ENCODE measurements around the gene TXNDC5.

The TXNDC5 gene

DNA sequence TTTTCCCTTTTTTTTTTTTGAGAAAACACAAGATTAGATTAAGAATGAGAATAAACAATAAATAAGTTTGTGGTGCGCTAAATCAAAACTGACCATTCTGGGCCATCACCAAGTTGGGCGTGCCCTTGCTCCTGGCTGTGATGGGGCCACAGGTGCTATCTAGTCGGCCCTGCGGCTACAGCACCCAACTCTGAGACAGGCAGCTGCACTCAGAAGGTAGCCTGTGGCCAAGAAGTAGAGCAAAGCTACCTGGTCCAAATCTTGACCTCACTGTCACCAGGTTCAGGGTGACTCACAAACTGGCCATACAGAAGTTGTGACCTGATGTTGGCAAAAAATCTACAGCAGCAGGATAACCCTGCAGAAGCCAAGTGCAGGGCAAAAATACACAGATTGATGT lies 3.4 kb downstream of the TXNDC5 start:
- TF ChIP-seq GATA2 (IDR thresholded peaks at IDR 0.05; ENCODE audit: low read depth, low read length) (no peak), GATA3 (IDR thresholded peaks at IDR 0.05; ENCODE audit: low read depth, low read length) (no peak)

DNA sequence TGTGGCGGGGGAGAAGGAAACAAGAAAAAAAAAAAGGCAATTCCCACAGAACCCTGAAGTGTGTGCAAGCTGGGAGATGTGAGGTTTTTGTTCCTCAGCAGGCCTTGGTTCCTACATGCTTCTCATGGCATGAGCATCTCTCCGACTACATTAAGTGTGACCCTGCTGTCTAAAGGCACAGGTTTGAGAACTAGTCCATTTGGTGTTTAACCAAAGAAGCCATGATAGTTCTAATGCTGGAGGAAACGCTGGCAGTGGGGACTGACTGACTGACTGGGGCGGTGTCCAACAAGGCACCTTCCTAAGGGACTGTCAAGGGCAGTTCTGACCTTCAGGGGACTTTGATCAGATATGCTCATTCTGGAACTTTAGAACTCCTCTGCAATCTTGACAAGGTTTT lies 3.8 kb downstream of the TXNDC5 start:
- TF ChIP-seq GATA3 (IDR thresholded peaks at IDR 0.05; ENCODE audit: low read depth, low read length) = no peak
- no peak for TF ChIP-seq GATA2 (IDR thresholded peaks at IDR 0.05; ENCODE audit: low read depth, low read length)

DNA sequence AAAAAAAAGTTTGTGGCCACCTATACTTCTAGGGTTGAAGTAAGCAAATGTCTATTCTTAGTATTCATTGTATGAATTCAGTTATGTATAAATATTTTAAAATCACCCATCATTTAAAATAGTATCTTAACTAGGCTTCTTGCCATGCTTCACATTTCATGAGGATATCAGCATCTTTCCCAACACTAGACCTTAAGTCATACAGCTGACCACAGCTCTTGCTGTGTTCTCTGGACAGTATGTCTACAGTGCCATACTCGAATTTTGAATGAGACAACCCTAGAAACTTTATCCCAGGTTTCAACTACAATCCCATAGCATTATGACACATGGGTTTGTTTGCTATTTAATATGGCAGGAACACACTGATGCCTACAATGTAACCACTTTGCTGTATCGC lies 5.2 kb downstream of the TXNDC5 start:
- TF ChIP-seq GATA2 (IDR thresholded peaks at IDR 0.05; ENCODE audit: low read depth, low read length) (no peak), GATA3 (IDR thresholded peaks at IDR 0.05; ENCODE audit: low read depth, low read length) (no peak)

DNA sequence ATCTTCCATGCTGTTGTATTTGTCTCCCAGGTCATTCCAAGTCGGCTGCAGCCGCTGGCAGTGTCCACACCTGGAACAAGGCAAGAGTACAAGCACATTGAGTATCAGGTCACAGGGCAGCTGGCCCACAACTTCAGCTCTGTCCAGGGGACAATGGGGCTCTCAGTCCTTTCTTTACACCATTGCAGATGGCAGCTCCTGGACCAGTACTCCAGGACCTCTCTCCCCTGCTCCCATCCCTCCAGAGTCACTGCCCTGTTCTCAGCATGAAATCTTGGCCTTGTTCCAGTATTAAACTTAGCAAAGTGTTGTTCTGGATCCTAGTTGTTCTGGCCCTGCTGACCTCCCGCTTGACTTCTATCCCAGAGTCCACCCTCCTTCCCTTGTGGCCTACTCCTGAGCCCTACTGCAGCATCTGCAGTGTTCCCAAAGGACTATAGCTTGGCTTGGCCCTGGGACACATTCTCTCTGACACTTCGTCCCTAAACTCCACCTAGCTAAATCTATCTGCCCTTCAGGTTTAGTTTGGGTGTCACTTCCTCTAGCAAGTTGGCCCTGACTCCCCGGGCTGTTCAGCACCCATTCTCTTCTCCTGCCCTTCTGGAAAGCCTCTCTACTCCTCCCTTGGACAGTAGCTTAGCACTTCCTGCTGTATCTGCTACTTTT lies 5.8 kb downstream of the TXNDC5 start:
- TF ChIP-seq GATA3 (IDR thresholded peaks at IDR 0.05; ENCODE audit: low read depth, low read length) = no peak
- no peak for TF ChIP-seq GATA2 (IDR thresholded peaks at IDR 0.05; ENCODE audit: low read depth, low read length)

DNA sequence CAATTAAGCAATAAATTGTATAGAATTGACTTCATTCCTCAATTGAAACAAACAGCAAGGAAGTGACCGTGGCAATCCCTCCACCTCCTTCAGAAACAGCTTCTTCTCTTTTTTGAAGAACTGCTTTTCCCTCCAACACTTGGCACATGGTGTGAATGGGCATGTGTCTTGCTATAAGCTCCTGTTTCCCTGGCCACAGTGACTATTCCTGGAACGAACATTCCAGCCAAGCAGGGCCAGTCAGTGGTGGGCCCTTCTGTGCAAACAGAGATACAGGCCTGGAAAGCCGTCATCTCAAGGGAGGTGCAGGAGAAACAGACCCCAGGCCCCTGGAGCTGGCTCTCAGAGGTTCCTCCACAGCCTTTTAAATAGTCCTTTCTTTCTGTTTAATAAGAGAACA lies 6.9 kb downstream of the TXNDC5 start:
- no peak for TF ChIP-seq GATA2 (IDR thresholded peaks at IDR 0.05; ENCODE audit: low read depth, low read length)
- no peak for TF ChIP-seq GATA3 (IDR thresholded peaks at IDR 0.05; ENCODE audit: low read depth, low read length)

DNA sequence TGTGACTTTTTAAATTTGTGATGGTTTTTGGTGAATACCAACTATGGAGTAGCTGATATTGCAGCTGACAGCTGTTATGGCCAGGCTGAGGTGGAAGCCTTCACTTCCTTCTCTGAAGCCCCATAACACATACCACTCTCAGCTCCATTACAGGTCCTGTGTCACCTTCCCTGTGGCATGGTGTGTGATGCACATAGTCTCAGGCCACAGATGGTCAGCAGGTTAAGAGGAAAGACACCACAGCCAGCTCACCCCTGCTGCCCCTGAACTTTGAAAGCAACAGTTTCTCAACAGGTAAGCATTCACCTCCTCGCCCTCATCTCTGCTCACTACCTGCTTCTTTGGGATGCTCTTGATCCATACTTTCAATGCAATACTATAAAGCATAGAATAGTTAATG lies 7.7 kb downstream of the TXNDC5 start:
- no peak for TF ChIP-seq GATA2 (IDR thresholded peaks at IDR 0.05; ENCODE audit: low read depth, low read length)

DNA sequence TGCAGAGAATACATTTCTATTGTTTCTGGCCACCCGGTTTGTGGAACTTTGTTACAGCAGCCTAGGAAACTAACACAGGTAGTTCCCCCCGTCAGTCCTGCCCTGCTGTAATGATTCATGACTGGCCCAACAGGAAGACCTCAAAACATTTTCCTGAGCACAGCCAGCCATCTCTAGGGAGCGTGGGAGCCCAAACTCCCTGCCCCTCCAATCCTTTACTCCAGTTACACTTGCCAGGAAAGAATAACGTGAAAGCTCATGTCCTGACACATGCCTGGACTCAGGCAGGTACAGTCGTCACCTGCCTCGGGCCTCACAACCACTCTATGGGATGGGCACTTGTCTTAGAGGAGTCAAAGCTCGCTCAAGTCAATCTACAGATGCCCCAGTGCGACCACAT lies 8.4 kb downstream of the TXNDC5 start:
- no peak for TF ChIP-seq GATA3 (IDR thresholded peaks at IDR 0.05; ENCODE audit: low read depth, low read length)
- no peak for TF ChIP-seq GATA2 (IDR thresholded peaks at IDR 0.05; ENCODE audit: low read depth, low read length)

DNA sequence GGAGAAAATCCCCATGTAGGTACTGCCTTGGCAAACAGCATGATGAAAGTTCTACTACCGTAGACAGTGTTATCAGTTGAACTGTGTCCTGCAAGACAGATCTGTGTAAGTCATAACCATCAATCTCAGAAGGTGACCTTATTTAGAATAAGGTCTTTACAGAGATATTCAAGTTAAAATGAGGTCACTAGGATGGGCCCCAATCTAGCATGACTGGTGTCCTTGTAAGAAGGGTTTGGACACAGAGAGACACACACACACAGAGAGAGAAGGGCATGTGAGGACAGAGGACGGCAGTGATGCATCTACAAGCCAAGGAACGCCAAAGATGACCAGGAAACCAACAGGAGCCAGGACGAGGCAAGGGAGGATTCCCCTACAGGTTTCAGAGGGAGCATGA lies 8.8 kb downstream of the TXNDC5 start:
- TF ChIP-seq GATA3 (IDR thresholded peaks at IDR 0.05; ENCODE audit: low read depth, low read length) = no peak
- no peak for TF ChIP-seq GATA2 (IDR thresholded peaks at IDR 0.05; ENCODE audit: low read depth, low read length)

DNA sequence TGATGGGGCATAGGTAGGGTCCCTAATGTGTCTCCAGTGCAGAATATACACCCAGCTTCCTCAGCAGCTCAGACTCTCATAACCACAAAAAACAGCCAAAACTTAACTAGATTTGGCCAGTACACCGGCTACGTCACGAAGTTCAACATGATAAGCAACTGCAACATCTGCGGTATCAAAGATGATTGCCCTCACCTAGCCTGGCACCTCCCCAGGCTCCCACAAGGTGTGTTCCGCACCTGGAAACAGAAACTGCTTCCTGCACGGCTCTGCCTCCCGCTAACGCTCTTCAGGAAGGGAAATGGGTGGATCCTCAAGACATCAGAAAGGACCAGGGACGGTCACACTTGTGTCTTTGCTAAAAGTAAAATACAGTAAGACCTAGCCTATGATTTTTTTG lies 9.5 kb downstream of the TXNDC5 start:
- TF ChIP-seq GATA3 (IDR thresholded peaks at IDR 0.05; ENCODE audit: low read depth, low read length) (no peak), GATA2 (IDR thresholded peaks at IDR 0.05; ENCODE audit: low read depth, low read length) (no peak)

DNA sequence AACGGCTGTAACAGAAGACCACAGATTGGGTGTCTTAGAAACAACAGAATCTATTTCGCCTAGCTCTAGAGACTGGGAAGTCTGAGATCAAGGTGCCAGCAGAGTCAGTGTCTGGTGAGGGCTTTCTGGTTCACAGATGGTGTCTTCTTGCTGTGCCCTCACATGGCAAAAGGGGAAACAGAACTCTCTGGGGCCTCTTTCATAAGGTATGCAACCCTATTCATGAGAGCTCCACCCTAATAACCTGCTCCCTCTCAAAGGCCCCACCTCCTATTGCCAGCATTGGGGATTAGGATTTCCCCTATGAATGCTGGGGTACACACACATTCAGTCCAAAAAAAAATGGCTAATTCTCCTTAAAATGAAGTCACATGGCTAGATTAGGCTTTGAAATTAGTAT lies 10.0 kb downstream of the TXNDC5 start:
- TF ChIP-seq GATA3 (IDR thresholded peaks at IDR 0.05; ENCODE audit: low read depth, low read length) (no peak), GATA2 (IDR thresholded peaks at IDR 0.05; ENCODE audit: low read depth, low read length) (no peak)

DNA sequence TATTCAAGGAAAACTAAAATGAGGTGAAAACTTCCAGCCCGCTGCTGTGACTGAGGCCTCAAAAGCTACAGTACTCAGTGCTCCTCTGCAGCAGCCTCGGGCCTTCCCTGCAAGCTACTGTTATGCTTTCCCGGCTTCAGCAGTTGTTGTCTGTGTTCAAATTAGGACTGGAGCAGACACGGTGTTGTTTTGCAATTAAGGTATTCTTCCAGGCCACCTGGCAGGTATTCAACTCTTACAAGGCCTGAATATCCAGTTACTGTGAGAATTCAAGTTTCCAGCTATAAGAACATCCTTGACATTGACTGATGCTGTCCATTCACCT lies 10.7 kb downstream of the TXNDC5 start:
- TF ChIP-seq GATA3 (IDR thresholded peaks at IDR 0.05; ENCODE audit: low read depth, low read length) = no peak
- TF ChIP-seq GATA2 (IDR thresholded peaks at IDR 0.05; ENCODE audit: low read depth, low read length) = no peak

DNA sequence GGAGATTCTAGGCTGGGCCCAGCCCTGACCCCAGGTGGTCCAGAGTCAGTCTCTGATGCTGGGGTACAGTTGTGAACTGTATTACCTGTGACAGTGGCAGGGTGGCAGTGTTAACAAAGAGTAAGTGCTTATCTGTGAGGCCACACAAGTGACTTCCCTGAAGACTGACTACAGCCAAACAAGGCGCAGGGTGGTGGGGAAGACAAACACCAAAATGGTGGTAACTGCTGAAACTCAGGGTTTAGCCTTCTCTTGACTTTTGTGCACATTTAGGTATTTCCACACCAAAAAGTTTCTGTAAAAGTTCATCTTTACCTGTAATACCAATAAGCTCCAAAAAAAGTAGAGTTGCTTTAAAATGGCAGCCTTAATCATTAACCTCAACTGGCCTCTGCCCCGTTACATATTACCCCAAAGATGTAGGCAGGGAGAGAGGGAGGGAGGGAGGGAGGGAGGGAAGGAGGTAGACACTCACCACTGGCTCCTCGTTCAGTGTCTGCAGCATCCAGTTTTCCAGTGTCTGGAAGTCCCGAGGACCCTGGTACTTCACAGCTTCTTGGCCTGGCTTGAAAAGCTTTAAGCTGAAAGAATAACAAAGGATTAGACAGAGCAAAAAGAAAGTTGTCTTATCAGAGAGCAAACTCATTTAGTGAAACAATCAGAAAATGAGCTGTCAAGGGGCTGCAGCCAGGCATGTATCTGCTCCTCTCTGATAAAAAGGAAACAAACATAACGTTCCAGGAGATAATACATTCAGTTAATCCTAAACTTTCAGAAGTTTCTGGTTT lies 11.3 kb downstream of the TXNDC5 start:
- TF ChIP-seq GATA3 (IDR thresholded peaks at IDR 0.05; ENCODE audit: low read depth, low read length) = no peak
- TF ChIP-seq GATA2 (IDR thresholded peaks at IDR 0.05; ENCODE audit: low read depth, low read length) = no peak

DNA sequence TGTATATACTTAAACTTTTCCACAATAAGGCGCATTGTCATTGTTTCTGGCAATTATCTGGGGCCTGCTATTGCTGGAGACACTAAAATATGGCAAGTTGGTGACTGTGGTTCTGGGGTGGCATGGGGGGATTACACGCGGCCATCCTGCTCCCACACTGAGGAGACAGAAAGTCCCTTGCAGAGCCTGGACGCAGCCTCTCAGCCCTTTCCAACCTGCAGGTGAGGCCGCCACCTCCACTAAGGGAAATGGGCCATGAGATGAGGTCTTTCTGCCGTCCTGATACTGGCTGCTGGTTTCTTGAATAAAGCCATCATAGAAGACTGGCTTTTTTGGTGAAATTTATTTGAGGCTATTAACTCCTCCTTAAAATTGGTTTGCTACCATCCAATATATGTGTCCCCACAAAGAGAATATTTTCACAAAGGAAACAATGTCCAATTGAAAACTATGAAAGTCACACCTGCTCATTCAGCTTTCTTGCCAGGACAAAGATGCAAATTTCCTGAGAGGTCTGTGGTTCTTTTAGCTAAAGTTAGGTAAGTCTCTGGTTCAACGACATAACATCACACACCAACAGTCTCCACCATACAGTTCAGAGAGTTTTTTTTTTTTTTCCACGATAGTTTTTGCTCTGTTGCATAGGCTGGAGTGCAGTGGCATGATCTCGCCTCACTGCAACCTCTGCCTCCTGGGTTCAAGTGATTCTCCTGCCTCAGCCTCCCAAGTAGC lies 13.0 kb downstream of the TXNDC5 start:
- TF ChIP-seq GATA3 (IDR thresholded peaks at IDR 0.05; ENCODE audit: low read depth, low read length) (no peak), GATA2 (IDR thresholded peaks at IDR 0.05; ENCODE audit: low read depth, low read length) (no peak)

DNA sequence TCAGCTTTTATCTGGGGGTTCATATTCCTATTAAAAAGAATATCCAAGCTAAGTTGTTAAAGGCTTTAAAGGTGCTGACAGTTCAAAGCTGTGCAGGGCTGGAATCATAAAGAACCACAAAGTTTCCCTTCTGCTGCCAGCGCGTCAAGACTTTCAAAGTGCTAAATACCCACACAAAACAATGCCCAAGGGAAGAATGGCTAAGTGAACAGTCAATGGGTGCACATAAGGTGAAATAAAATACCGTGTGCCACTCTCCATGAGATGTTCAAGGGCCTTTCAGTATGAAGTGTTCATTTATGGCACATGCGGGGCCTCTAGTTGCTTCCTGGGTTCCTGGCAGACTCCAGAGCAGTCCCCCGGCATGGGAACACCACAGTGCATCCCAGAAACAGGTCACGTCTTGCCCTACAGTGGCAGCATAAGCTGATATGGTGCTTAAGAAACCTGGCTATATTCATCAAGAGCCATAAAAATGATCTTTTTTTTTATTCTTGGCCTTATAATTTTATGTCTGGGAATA lies 14.1 kb downstream of the TXNDC5 start:
- TF ChIP-seq GATA2 (IDR thresholded peaks at IDR 0.05; ENCODE audit: low read depth, low read length) = no peak
- TF ChIP-seq GATA3 (IDR thresholded peaks at IDR 0.05; ENCODE audit: low read depth, low read length) = no peak

DNA sequence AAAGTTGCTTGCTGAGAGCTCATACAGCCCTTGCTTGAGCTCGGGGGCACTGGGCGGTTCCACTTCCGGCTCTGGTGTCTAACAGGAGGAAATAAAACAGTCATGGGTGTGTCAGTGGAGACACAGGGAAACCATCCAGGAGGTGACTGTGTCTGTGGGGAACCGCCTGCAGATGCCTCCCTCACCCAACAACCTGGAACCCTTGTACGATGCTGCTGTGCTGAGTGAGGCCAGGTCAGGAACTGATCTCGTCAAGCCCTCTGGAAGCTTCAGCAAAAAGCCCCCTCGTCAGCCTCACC lies 15.5 kb downstream of the TXNDC5 start:
- no peak for TF ChIP-seq GATA2 (IDR thresholded peaks at IDR 0.05; ENCODE audit: low read depth, low read length)
- TF ChIP-seq GATA3 (IDR thresholded peaks at IDR 0.05; ENCODE audit: low read depth, low read length) = no peak
